AG04449 (cell line): ENCODE results near the gene PLA2G3.
"Not testable (repeated sequence)": the region's sequence is repeated elsewhere in the genome, so short reads cannot be mapped to it uniquely, and the experiment has no call there.

Source experiments
- CTCF ChIA-PET: fragments of 350-600 bp; formaldehyde crosslinking; extraction: SDS; loops from one replicate; lab custom pipeline; 2021; ENCODE audit warnings: antibody characterized with exemption; lab: Yijun Ruan, JAX
- POLR2A ChIA-PET: fragments of 400-600, 350-600 bp; formaldehyde crosslinking; extraction: SDS; loops from one replicate; lab custom pipeline; 2020; ENCODE audit warnings: antibody characterized with exemption, inconsistent platforms; lab: Yijun Ruan, JAX
- DNase-seq: peaks from one replicate; pipeline ENCODE4 v3.0.0-alpha.2; 2010; ENCODE audit warnings: low read depth, low spot score
- H3K4me3 ChIP-seq: 2 replicates; pipeline ENCODE4 v1.5.1; 2011; ENCODE audit warnings: low read depth, mild to moderate bottlenecking, control low read depth, low read length
- CTCF ChIP-seq: IDR thresholded peaks from one replicate; pipeline ENCODE4 v1.5.1; 2011; ENCODE audit warnings: mild to moderate bottlenecking, moderate library complexity, low read length, control low read depth, inconsistent platforms; ENCODE audit not compliant: insufficient read depth; ENCODE audit errors: missing control alignments

PLA2G3 gene

DNA sequence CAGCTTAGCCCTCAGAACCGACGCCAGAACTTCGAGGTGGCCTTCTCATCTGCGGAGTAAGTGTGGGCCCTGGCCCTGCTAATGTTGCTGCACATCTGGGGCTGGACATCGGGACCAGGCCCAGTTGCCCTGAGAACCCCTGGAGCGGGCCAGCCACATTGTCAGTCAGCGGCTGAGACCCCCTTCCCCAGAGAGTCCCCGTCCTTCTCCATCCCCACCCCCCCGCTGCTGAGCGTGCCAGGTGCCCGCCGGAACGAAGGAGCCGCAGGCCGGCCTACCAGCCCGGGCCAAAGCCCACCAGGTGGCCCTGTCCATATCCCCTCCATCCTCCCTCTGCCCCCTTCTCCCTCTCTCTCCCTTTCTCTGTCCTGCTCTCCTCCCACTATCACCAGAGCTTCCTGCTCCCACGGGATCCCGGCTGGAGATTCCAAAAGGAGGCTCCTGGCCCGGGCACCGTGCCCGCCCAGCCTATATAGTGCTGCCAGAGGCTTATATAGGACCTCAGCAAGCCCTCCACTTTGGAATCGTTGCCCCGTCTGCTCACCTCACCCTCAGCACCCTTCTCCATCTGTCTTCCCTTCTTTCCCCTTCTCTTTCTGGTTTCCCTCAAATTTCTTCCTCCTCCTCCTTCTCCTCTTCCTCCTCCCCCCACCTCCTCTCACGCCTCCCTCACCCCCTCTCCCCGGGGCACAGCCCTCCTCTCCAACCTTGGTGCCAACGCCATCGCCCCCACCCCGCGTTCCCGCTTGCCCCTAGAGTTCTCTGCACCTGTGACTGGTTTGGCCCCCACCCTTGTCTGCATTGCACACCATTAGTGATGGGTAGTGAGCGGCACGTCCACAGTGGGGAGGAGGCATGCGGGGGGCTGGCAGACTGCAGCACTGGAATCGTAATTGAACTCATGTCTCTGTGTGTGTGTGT, 40.2 kb downstream of the PLA2G3 start:
- no peak overlapping the region for H3K4me3 ChIP-seq
- ChIA-PET CTCF (interaction anchor here (1.6 to 8.9 kb wide), 4 partner anchors 12 to 173 kb away, joined by 5 to 157 read pairs (median 39); partner anchors contain the start of gene SMTN), POLR2A (no interaction called here)
- DNase-seq, result no peak
- TF ChIP-seq CTCF, result no peak

- CTCF ChIA-PET, result interaction anchor here (1.0 to 8.7 kb wide), 5 partner anchors 8 to 174 kb away, joined by 3 to 68 read pairs (median 10); partner anchors contain the start of gene SELENOM
- POLR2A ChIA-PET, result no interaction called here
- DNase-seq, result no peak
- TF ChIP-seq CTCF, result no peak
- H3K4me3 ChIP-seq, result no peak overlapping the region
Observed at GRCh38 chr22:31099386-31099785, 40.9 kb downstream of the PLA2G3 start.

GRCh38 chr22:31098632-31099110, 41.6 kb downstream of the PLA2G3 start:
- DNase-seq, result no peak
- TF ChIP-seq CTCF, result no peak
- no peak overlapping the region for H3K4me3 ChIP-seq
- POLR2A ChIA-PET, result interaction anchor here (0.9 kb wide), 1 partner anchor 9 kb away, joined by 6 read pairs; the partner anchor contains the start of gene SELENOM
- CTCF ChIA-PET, result interaction anchor here (1.0 to 8.7 kb wide), 6 partner anchors 8 to 174 kb away, joined by 3 to 68 read pairs (median 8); partner anchors contain the start of gene SELENOM

GRCh38 chr22:31097941-31098631, 42.2 kb downstream of the PLA2G3 start:
- CTCF ChIA-PET, result interaction anchor here (1.1 to 8.7 kb wide), 4 partner anchors 8 to 14 kb away, joined by 4 to 68 read pairs (median 10); partner anchors contain the start of gene SELENOM
- no peak for DNase-seq
- TF ChIP-seq CTCF, result no peak
- H3K4me3 ChIP-seq, result no peak overlapping the region
- POLR2A ChIA-PET, result interaction anchor here (0.9 kb wide), 1 partner anchor 9 kb away, joined by 6 read pairs; the partner anchor contains the start of gene SELENOM

- DNase-seq, POLR2A ChIA-PET, H3K4me3 ChIP-seq: not testable (repeated sequence)
- CTCF ChIA-PET, result interaction anchor here (2.0 to 8.7 kb wide), 4 partner anchors 9 to 51 kb away, joined by 10 to 68 read pairs (median 11); partner anchors contain the start of gene SELENOM
Observed at GRCh38 chr22:31097539-31097938, 42.8 kb downstream of the PLA2G3 start.

GRCh38 chr22:31096657-31097279, 43.5 kb downstream of the PLA2G3 start:
- POLR2A ChIA-PET, result interaction anchor here (1.4 kb wide), 1 partner anchor 8 kb away, joined by 12 read pairs; no protein-coding TSS in a partner anchor
- H3K4me3 ChIP-seq, result no peak overlapping the region
- DNase-seq, result no peak
- CTCF ChIA-PET, result interaction anchor here (1.4 to 8.7 kb wide), 4 partner anchors 8 to 151 kb away, joined by 4 to 68 read pairs (median 10); no protein-coding TSS in a partner anchor
- TF ChIP-seq CTCF, result no peak
